Esophagus squamous epithelium (tissue), 5 donors: ENCODE measurements around the gene VAPA. TPM values are rescaled to one million over a fixed set of nuclear protein-coding genes. Genes with fewer than 3 reads are reported as not detected.

Source experiments
- DNase-seq: peaks from one replicate; lab custom pipeline; 2025; lab: John Stamatoyannopoulos, UW
- H3K27ac ChIP-seq, 4 donors: fragments of 200-600 bp; sonication (generic); one replicate each; pipeline ENCODE4 v1.5.1; 2016 to 2019; ENCODE audit warnings: mild to moderate bottlenecking in 1 of 4
- H3K27me3 ChIP-seq, 4 donors: fragments of 200-600 bp; sonication (generic); 1 replicate in 3 of 4; 2 replicates in 1 of 4; pipeline versions ENCODE4 v1.5.1 to v1.6.0; 2017 to 2021; ENCODE audit warnings: antibody characterized with exemption in 1 of 4
- H3K36me3 ChIP-seq, 3 donors: fragments of 200-600 bp; sonication (generic); one replicate each; pipeline ENCODE4 v1.5.1; 2016 to 2019
- H3K4me1 ChIP-seq, 3 donors: fragments of 200-600 bp; sonication (generic); one replicate each; pipeline ENCODE4 v1.5.1; 2017 to 2019
- H3K4me3 ChIP-seq, 4 donors: fragments of 200-600 bp; sonication (generic); 1 replicate in 3 of 4; 2 replicates in 1 of 4; pipeline ENCODE4 v1.5.1; 2016 to 2019; ENCODE audit warnings: mild to moderate bottlenecking in 2 of 4, moderate library complexity in 1 of 4
- H3K9me3 ChIP-seq, 3 donors: fragments of 200-600 bp; sonication (generic); one replicate each; pipeline ENCODE4 v1.5.1; 2016 to 2019
- CTCF ChIP-seq, 6 experiments: fragments of 450-650 bp in 4 of 6; fragments of 200-600 bp in 2 of 6; sonication (generic) in 2 of 6; IDR thresholded peaks; one replicate each; pipeline ENCODE4 v1.5.1; 2016 to 2019; ENCODE audit warnings: antibody characterized with exemption in 6 of 6, mild to moderate bottlenecking in 4 of 6, moderate library complexity in 4 of 6
- POLR2A ChIP-seq, 4 donors: fragments of 450-650 bp; IDR thresholded peaks; one replicate each; pipeline ENCODE4 v1.6.1; 2017; ENCODE audit warnings: antibody characterized with exemption in 4 of 4, mild to moderate bottlenecking in 4 of 4, moderate library complexity in 3 of 4
- WGBS, 2 donors: methylation state at CpG; one replicate each; pipeline ENCODE4 v1.1.5; 2018; 5-methylcytosine and 5-hydroxymethylcytosine counted together
- intact Hi-C: fragments of 100-400 bp; cut with DNase I; formaldehyde crosslinking; loops from one replicate; pipeline ENCODE4 v1.15.0; 2022
- total RNA-seq, 4 donors: library from RNA; depleted of rRNA; stranded (reverse); fragments of >200 nt; gene quantifications; one replicate each; pipeline ENCODE4 v1.1.0, GENCODE V29; 2016
- donor health status: DM: yes; HTN: yes; CAD: no.

Gene VAPA
- total RNA-seq, 4 donors from 2014 or later, result 252 to 287 (median 268) TPM

GRCh38 chr18:9868857-9869714, 44.7 kb upstream of the VAPA start:
- intact Hi-C loops, result no loop called here
- 63 to 72% methylated on average over 5 to 6 of the region's 6 CpGs for WGBS, 2 donors
- H3K27ac ChIP-seq, result peak overlapping the region in 3 of 4 donors; percentile 53 to 79 (median 55)
- TF ChIP-seq POLR2A (IDR thresholded peaks at IDR 0.05) (no peak), CTCF (IDR thresholded peaks at IDR 0.05) (no peak)
- H3K4me1 ChIP-seq, result peaks cover 16 to 50% (median 21%) of the 10 kb centered on the region in 3 donors
- peaks cover 0 to 10% (median 7%) of the 10 kb centered on the region in 3 donors for H3K9me3 ChIP-seq
- no peaks in the 10 kb centered on the region for H3K36me3 ChIP-seq
- no peak overlapping the region for H3K4me3 ChIP-seq
- no peak for DNase-seq
- H3K27me3 ChIP-seq, result no peaks in the 10 kb centered on the region

GRCh38 chr18:9869715-9870430, 43.9 kb upstream of the VAPA start:
- Histone ChIP-seq H3K27me3 (no peaks in the 10 kb centered on the region), H3K9me3 (peaks cover 0 to 10% (median 7%) of the 10 kb centered on the region in 3 donors), H3K4me3 (no peak overlapping the region), H3K27ac (peak overlapping the region in 3 of 4 donors; percentile 53 to 79 (median 55)), H3K4me1 (peaks cover 16 to 50% (median 21%) of the 10 kb centered on the region in 3 donors), H3K36me3 (no peaks in the 10 kb centered on the region)
- TF ChIP-seq POLR2A (IDR thresholded peaks at IDR 0.05), result no peak
- TF ChIP-seq CTCF (IDR thresholded peaks at IDR 0.05), result no peak
- intact Hi-C loops, result no loop called here
- WGBS, 2 donors, result 50 to 58% methylated on average over 9 of the region's 9 CpGs
- no peak for DNase-seq

DNA sequence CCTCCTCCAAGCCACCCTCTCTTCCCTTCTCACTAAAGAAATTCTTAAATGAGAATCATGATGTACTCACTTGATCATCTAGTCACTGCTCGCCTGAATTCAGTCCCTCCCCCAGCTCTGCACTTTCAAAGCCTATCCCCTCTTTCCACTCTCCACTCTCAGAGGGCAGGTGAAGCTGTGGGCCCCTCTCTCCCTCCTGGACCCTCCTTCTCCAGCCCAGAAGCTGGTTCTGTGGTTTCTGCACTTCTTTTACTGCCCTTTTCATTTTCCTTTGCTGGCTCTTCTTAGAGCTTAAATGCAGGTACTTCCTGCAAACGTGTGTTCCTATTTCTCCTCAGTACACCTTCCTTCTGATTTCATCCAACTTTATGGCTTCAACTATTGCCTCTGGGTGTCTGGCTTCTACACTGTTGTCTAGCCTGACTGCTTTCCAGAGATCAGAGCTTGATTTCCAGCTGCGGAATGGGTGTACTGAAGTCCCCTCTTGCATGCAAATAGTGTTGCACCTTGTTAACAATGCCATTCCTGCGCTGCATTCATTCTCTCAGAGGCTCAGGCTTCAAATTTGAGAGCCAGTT, 43.3 kb upstream of the VAPA start:
- no peak for TF ChIP-seq POLR2A (IDR thresholded peaks at IDR 0.05)
- TF ChIP-seq CTCF (IDR thresholded peaks at IDR 0.05), result no peak
- no peaks in the 10 kb centered on the region for H3K27me3 ChIP-seq
- no peaks in the 10 kb centered on the region for H3K36me3 ChIP-seq
- intact Hi-C loops, result no loop called here
- no peak overlapping the region for H3K4me3 ChIP-seq
- no peak for DNase-seq
- H3K27ac ChIP-seq, result peak overlapping the region in 3 of 4 donors; percentile 53 to 79 (median 55)
- H3K4me1 ChIP-seq, result peaks cover 16 to 50% (median 21%) of the 10 kb centered on the region in 3 donors
- H3K9me3 ChIP-seq, result peaks cover 0 to 7% (median 6%) of the 10 kb centered on the region in 3 donors
- WGBS, 2 donors, result 57 to 60% methylated on average over 4 of the region's 4 CpGs

- Histone ChIP-seq H3K27me3 (no peaks in the 10 kb centered on the region), H3K4me1 (peaks cover 16 to 50% (median 21%) of the 10 kb centered on the region in 3 donors), H3K9me3 (peaks cover 0 to under 1% (median 0%) of the 10 kb centered on the region in 3 donors), H3K4me3 (no peak overlapping the region), H3K36me3 (no peaks in the 10 kb centered on the region), H3K27ac (no peak overlapping the region)
- TF ChIP-seq CTCF (IDR thresholded peaks at IDR 0.05) (no peak), POLR2A (IDR thresholded peaks at IDR 0.05) (no peak)
- intact Hi-C loops, result no loop called here
- no peak for DNase-seq
- 88 to 92% methylated on average over 5 to 6 of the region's 6 CpGs for WGBS, 2 donors
These were observed 42.5 kb upstream of the VAPA start for GRCh38 chr18:9871244-9871746.
